ENCODE data around the gene USP35.

- no peak for TF ChIP-seq POLR2A (IDR thresholded peaks at IDR 0.05)
- TF ChIP-seq, protein P1, sequence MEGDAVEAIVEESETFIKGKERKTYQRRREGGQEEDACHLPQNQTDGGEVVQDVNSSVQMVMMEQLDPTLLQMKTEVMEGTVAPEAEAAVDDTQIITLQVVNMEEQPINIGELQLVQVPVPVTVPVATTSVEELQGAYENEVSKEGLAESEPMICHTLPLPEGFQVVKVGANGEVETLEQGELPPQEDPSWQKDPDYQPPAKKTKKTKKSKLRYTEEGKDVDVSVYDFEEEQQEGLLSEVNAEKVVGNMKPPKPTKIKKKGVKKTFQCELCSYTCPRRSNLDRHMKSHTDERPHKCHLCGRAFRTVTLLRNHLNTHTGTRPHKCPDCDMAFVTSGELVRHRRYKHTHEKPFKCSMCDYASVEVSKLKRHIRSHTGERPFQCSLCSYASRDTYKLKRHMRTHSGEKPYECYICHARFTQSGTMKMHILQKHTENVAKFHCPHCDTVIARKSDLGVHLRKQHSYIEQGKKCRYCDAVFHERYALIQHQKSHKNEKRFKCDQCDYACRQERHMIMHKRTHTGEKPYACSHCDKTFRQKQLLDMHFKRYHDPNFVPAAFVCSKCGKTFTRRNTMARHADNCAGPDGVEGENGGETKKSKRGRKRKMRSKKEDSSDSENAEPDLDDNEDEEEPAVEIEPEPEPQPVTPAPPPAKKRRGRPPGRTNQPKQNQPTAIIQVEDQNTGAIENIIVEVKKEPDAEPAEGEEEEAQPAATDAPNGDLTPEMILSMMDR (IDR thresholded peaks at IDR 0.05) = no peak
These were observed 29.2 kb downstream of the USP35 start for GRCh38 chr11:78217650-78218541.
